ENCODE results near the gene ZNF565. TPM values are rescaled to one million over a fixed set of nuclear protein-coding genes. Genes with fewer than 3 reads are reported as not detected.

The ZNF565 gene
- total RNA-seq, 6 experiments from 2014 or later, result 2.7 to 3.7 (median 3.1) TPM

GRCh38 chr19:36256064-36256463, 41.6 kb upstream of the ZNF565 start:
- H3K9me3 Mint-ChIP-seq, result peaks cover 23% of the 10 kb centered on the region
- H3K4me1 Mint-ChIP-seq (ENCODE audit: low read depth), result no peaks in the 10 kb centered on the region
- H3K4me3 Mint-ChIP-seq, result no peak overlapping the region
- no peak overlapping the region for H3K27ac Mint-ChIP-seq
- no peak for DNase-seq
- H3K27me3 Mint-ChIP-seq (ENCODE audit: insufficient read depth), result peaks cover 4% of the 10 kb centered on the region
- H3K36me3 Mint-ChIP-seq (ENCODE audit: low read depth), result peaks cover 11% of the 10 kb centered on the region
- no peak for TF ChIP-seq CTCF (IDR thresholded peaks at IDR 0.05)

GRCh38 chr19:36255316-36255715, 40.9 kb upstream of the ZNF565 start:
- H3K27me3 Mint-ChIP-seq (ENCODE audit: insufficient read depth), result peaks cover 4% of the 10 kb centered on the region
- no peak overlapping the region for H3K4me3 Mint-ChIP-seq
- H3K4me1 Mint-ChIP-seq (ENCODE audit: low read depth), result no peaks in the 10 kb centered on the region
- peaks cover 23% of the 10 kb centered on the region for H3K9me3 Mint-ChIP-seq
- no peak for DNase-seq
- peaks cover 11% of the 10 kb centered on the region for H3K36me3 Mint-ChIP-seq (ENCODE audit: low read depth)
- H3K27ac Mint-ChIP-seq, result no peak overlapping the region
- TF ChIP-seq CTCF (IDR thresholded peaks at IDR 0.05), result no peak

GRCh38 chr19:36254848-36255247, 40.4 kb upstream of the ZNF565 start:
- DNase-seq, result no peak
- H3K36me3 Mint-ChIP-seq (ENCODE audit: low read depth), result peaks cover 11% of the 10 kb centered on the region
- H3K27ac Mint-ChIP-seq, result no peak overlapping the region
- H3K9me3 Mint-ChIP-seq, result peaks cover 23% of the 10 kb centered on the region
- H3K27me3 Mint-ChIP-seq (ENCODE audit: insufficient read depth), result peaks cover 4% of the 10 kb centered on the region
- H3K4me3 Mint-ChIP-seq, result no peak overlapping the region
- TF ChIP-seq CTCF (IDR thresholded peaks at IDR 0.05), result no peak
- no peaks in the 10 kb centered on the region for H3K4me1 Mint-ChIP-seq (ENCODE audit: low read depth)

- Mint-ChIP-seq H3K4me3 (no peak overlapping the region), H3K27ac (no peak overlapping the region), H3K4me1 (ENCODE audit: low read depth) (no peaks in the 10 kb centered on the region), H3K36me3 (ENCODE audit: low read depth) (peaks cover 11% of the 10 kb centered on the region), H3K27me3 (ENCODE audit: insufficient read depth) (peaks cover 2% of the 10 kb centered on the region), H3K9me3 (peaks cover 13% of the 10 kb centered on the region)
- TF ChIP-seq CTCF (IDR thresholded peaks at IDR 0.05), result no peak
- DNase-seq, result no peak
Observed at GRCh38 chr19:36252047-36252446, 37.6 kb upstream of the ZNF565 start.

- H3K4me1 Mint-ChIP-seq (ENCODE audit: low read depth), result no peaks in the 10 kb centered on the region
Observed at GRCh38 chr19:36246006-36246481, 31.6 kb upstream of the ZNF565 start.

More at GRCh38 chr19:36246006-36246481, 31.6 kb upstream of the ZNF565 start:
- Mint-ChIP-seq H3K27me3 (ENCODE audit: insufficient read depth) (peaks cover 7% of the 10 kb centered on the region), H3K36me3 (ENCODE audit: low read depth) (peaks cover 20% of the 10 kb centered on the region), H3K27ac (no peak overlapping the region), H3K9me3 (peaks cover 30% of the 10 kb centered on the region), H3K4me3 (no peak overlapping the region)
- DNase-seq, result no peak
- TF ChIP-seq CTCF (IDR thresholded peaks at IDR 0.05), result no peak
